ENCODE measurements around the gene SCARB1. TPM values are rescaled to one million over a fixed set of nuclear protein-coding genes. Genes with fewer than 3 reads are reported as not detected.
"Not testable (repeated sequence)": the region's sequence is repeated elsewhere in the genome, so short reads cannot be mapped to it uniquely, and the experiment has no call there.

The SCARB1 gene
- polyA plus RNA-seq (ENCODE audit: insufficient read length in 4 of 4) = 10 to 100 TPM; 18.5 to 29.8 (median 20.9) TPM

GRCh38 chr12:124863416-124864325 is at the start of gene SCARB1:
Gene SCARB1, minus strand, starts transcription at chr12:124863864. Its CDS starts 144 bp downstream, at chr12:124863720.
- DNase-seq (ENCODE audit: low read depth in 4 of 4, low spot score in 2 of 4) = peak in 2 of 4 donors; percentile 59 to 65

GRCh38 chr12:124912529-124913287 is 49.0 kb upstream of the SCARB1 start:
- not testable (repeated sequence) for DNase-seq (ENCODE audit: low read depth in 4 of 4, low spot score in 2 of 4)

GRCh38 chr12:124911521-124911920 is 47.9 kb upstream of the SCARB1 start:
- DNase-seq (ENCODE audit: low read depth in 4 of 4, low spot score in 2 of 4) = not testable (repeated sequence)

- DNase-seq (ENCODE audit: low read depth in 4 of 4, low spot score in 2 of 4) = no peak
Observed at GRCh38 chr12:124910561-124911478, 47.2 kb upstream of the SCARB1 start.

- no peak for DNase-seq (ENCODE audit: low read depth in 4 of 4, low spot score in 2 of 4)
Observed at GRCh38 chr12:124909831-124910560, 46.3 kb upstream of the SCARB1 start.

GRCh38 chr12:124906606-124907261 is 43.1 kb upstream of the SCARB1 start:
- peak in 1 of 4 donors; percentile 93 for DNase-seq (ENCODE audit: low read depth in 4 of 4, low spot score in 2 of 4)

GRCh38 chr12:124904306-124905098 is 40.8 kb upstream of the SCARB1 start:
- DNase-seq (ENCODE audit: low read depth in 4 of 4, low spot score in 2 of 4) = no peak

- DNase-seq (ENCODE audit: low read depth in 4 of 4, low spot score in 2 of 4) = no peak
Observed at GRCh38 chr12:124902916-124903315, 39.3 kb upstream of the SCARB1 start.

GRCh38 chr12:124901003-124901402 is 37.3 kb upstream of the SCARB1 start:
- no peak for DNase-seq (ENCODE audit: low read depth in 4 of 4, low spot score in 2 of 4)

- not testable (repeated sequence) for DNase-seq (ENCODE audit: low read depth in 4 of 4, low spot score in 2 of 4)
Observed at GRCh38 chr12:124900345-124900795, 36.7 kb upstream of the SCARB1 start.

GRCh38 chr12:124898923-124899294 is 35.2 kb upstream of the SCARB1 start:
- no peak for DNase-seq (ENCODE audit: low read depth in 4 of 4, low spot score in 2 of 4)

GRCh38 chr12:124898200-124898922 is 34.7 kb upstream of the SCARB1 start:
- DNase-seq (ENCODE audit: low read depth in 4 of 4, low spot score in 2 of 4) = no peak

- no peak for DNase-seq (ENCODE audit: low read depth in 4 of 4, low spot score in 2 of 4)
Observed at GRCh38 chr12:124896461-124896860, 32.8 kb upstream of the SCARB1 start.

- DNase-seq (ENCODE audit: low read depth in 4 of 4, low spot score in 2 of 4) = no peak
Observed at GRCh38 chr12:124893792-124894516, 30.3 kb upstream of the SCARB1 start.

GRCh38 chr12:124888260-124888659 is 24.6 kb upstream of the SCARB1 start:
- no peak for DNase-seq (ENCODE audit: low read depth in 4 of 4, low spot score in 2 of 4)

- not testable (repeated sequence) for DNase-seq (ENCODE audit: low read depth in 4 of 4, low spot score in 2 of 4)
Observed at GRCh38 chr12:124887766-124888165, 24.1 kb upstream of the SCARB1 start.
